GM20431 (cell line): ENCODE measurements around the gene DUOX1.

Experiments
- in situ Hi-C: fragments of 300-500 bp; cut with MseI, MboI; formaldehyde crosslinking; loops from one replicate; pipeline ENCODE4 v1.15.0; 2020; ENCODE audit warnings: low sequenced_read_pairs; ENCODE audit not compliant: unreplicated experiment

DUOX1 gene

GRCh38 chr15:45185069-45185779 lies 55.4 kb downstream of the DUOX1 start:
- in situ Hi-C loops = no loop called here

GRCh38 chr15:45185903-45186770 lies 56.3 kb downstream of the DUOX1 start:
- in situ Hi-C loops = no loop called here

GRCh38 chr15:45186771-45187577 lies 57.2 kb downstream of the DUOX1 start:
- in situ Hi-C loops = no loop called here

GRCh38 chr15:45187578-45187893 lies 57.7 kb downstream of the DUOX1 start:
- in situ Hi-C loops = no loop called here

- in situ Hi-C loops = no loop called here
These were observed 58.4 kb downstream of the DUOX1 start, which contains the start of gene SHF for GRCh38 chr15:45187894-45188830. TSS of gene SHF (minus strand) at chr15:45187966. CDS start at chr15:45187951, 15 bp downstream.

- in situ Hi-C loops = no loop called here
These were observed 67.7 kb downstream of the DUOX1 start for GRCh38 chr15:45197512-45197911.

- in situ Hi-C loops = no loop called here
These were observed 68.7 kb downstream of the DUOX1 start for GRCh38 chr15:45198337-45199135.

- in situ Hi-C loops = no loop called here
These were observed 69.5 kb downstream of the DUOX1 start for GRCh38 chr15:45199136-45199810.

- in situ Hi-C loops = no loop called here
These were observed 70.4 kb downstream of the DUOX1 start for GRCh38 chr15:45200001-45200798.

GRCh38 chr15:45200799-45201556 lies 71.2 kb downstream of the DUOX1 start:
- in situ Hi-C loops = no loop called here

- in situ Hi-C loops = no loop called here
These were observed 71.7 kb downstream of the DUOX1 start for GRCh38 chr15:45201557-45201859.

- in situ Hi-C loops = no loop called here
These were observed 72.1 kb downstream of the DUOX1 start for GRCh38 chr15:45201869-45202268.

GRCh38 chr15:45203182-45203581 lies 73.4 kb downstream of the DUOX1 start:
- in situ Hi-C loops = no loop called here

- in situ Hi-C loops = no loop called here
These were observed 75.4 kb downstream of the DUOX1 start for GRCh38 chr15:45205192-45205591.

GRCh38 chr15:45212493-45212892 lies 82.7 kb downstream of the DUOX1 start:
- in situ Hi-C loops = no loop called here
